Right lobe of liver (tissue), 4 donors: ENCODE data around the gene NAXD.

Experiments used
- CTCF ChIP-seq, 4 donors: fragments of 200-600 bp in 3 of 4; fragments of 450-650 bp in 1 of 4; IDR thresholded peaks; one replicate each; pipeline versions ENCODE4 v1.5.1 to v1.8.0; 2016 to 2022; ENCODE audit warnings: antibody characterized with exemption in 4 of 4, mild to moderate bottlenecking in 2 of 4
- POLR2A ChIP-seq: fragments of 450-650 bp; IDR thresholded peaks from one replicate; pipeline ENCODE4 v1.6.1; 2017; ENCODE audit warnings: antibody characterized with exemption, mild to moderate bottlenecking
- donor health status: DM: no; HTN: no; CAD: no.
- donor health status: DM: no; HTN: no; CAD: no.
- donor health status: DM: no; HTN: yes; CAD: no.

- TF ChIP-seq POLR2A: no peak
- no peak for TF ChIP-seq CTCF (IDR thresholded peaks at IDR 0.05)
Measured at GRCh38 chr13:110646442-110647364, 31.4 kb downstream of the NAXD start.
